Lung (tissue), 12 donors: ENCODE results near the gene WHRN. TPM values are rescaled to one million over a fixed set of nuclear protein-coding genes. Genes with fewer than 3 reads are reported as not detected.

ENCODE experiments used
- ATAC-seq: fragments of 200-7000 bp; cut with Tn5 transposase; one replicate; pipeline ENCODE4 v1.9.1; 2020; ENCODE audit warnings: moderate number of reproducible peaks; ENCODE audit not compliant: insufficient read depth, low FRiP score
- DNase-seq, 3 donors: peaks; one replicate each; pipeline ENCODE4 v3.0.0-alpha.2; 2013 to 2017
- H3K27ac ChIP-seq, 2 donors: one replicate each; pipeline ENCODE4 v1.5.1; 2013; ENCODE audit warnings: mild to moderate bottlenecking in 2 of 2, moderate library complexity in 2 of 2, control low read depth in 1 of 2, inconsistent platforms in 1 of 2, low read depth in 1 of 2, low read length in 1 of 2
- H3K27me3 ChIP-seq, 3 donors: one replicate each; pipeline ENCODE4 v1.5.1; 2013; ENCODE audit warnings: low read length in 2 of 3; ENCODE audit not compliant: control insufficient read depth in 3 of 3, insufficient read depth in 3 of 3
- H3K36me3 ChIP-seq, 4 donors: one replicate each; pipeline ENCODE4 v1.5.1; 2013; ENCODE audit warnings: low read length in 4 of 4, mild to moderate bottlenecking in 1 of 4, moderate library complexity in 1 of 4; ENCODE audit not compliant: control insufficient read depth in 4 of 4, insufficient read depth in 4 of 4
- H3K4me1 ChIP-seq, 5 donors: one replicate each; pipeline ENCODE4 v1.5.1; 2013; ENCODE audit warnings: low read length in 5 of 5, mild to moderate bottlenecking in 2 of 5, moderate library complexity in 1 of 5; ENCODE audit not compliant: control insufficient read depth in 5 of 5, insufficient read depth in 5 of 5
- H3K4me3 ChIP-seq: one replicate; pipeline ENCODE4 v1.5.1; 2013; ENCODE audit warnings: mild to moderate bottlenecking, control low read depth, moderate library complexity
- H3K9ac ChIP-seq, 2 donors: one replicate each; pipeline ENCODE4 v1.5.1; 2013; ENCODE audit warnings: low read length in 2 of 2, control low read depth in 1 of 2; ENCODE audit not compliant: insufficient read depth in 1 of 2
- H3K9me3 ChIP-seq, 4 donors: one replicate each; pipeline ENCODE4 v1.5.1; 2013; ENCODE audit warnings: low read length in 3 of 4, mild to moderate bottlenecking in 1 of 4, moderate library complexity in 1 of 4; ENCODE audit not compliant: control insufficient read depth in 4 of 4, insufficient read depth in 3 of 4
- WGBS, 2 donors: extraction: QIAGEN DNeasy Blood & Tissue Kit; methylation state at CpG; one replicate each; pipeline ENCODE4 v1.1.7; 2013; 5-methylcytosine and 5-hydroxymethylcytosine counted together
- polyA plus RNA-seq, 2 donors: library from polyadenylated mRNA; stranded (reverse); fragments of 200-250 nt; gene quantifications; one replicate each; pipeline ENCODE4 v1.2.1, GENCODE V29; 2013
- total RNA-seq, 2 donors: library from RNA; depleted of rRNA in 1 of 2; stranded (reverse); fragments of >200 nt in 1 of 2; gene quantifications; one replicate each; pipeline ENCODE4 v1.2.1, GENCODE V29; 2014 to 2021
- TF ChIP-seq, protein P1 (sequence below): IDR thresholded peaks from 2 replicates; pipeline ENCODE4 v1.5.1; 2012; ENCODE audit warnings: mild to moderate bottlenecking; ENCODE audit errors: control extremely low read depth, extremely low read depth
- donor health status: control.
- donor health status: control.
- donor health status: Bipolar disorder and iron deficiency.
- donor health status: healthy.
- donor health status: DM: yes; HTN: yes; CAD: no.

The WHRN gene
- total and polyA plus RNA-seq, 4 donors, result 3.1 to 11.7 (median 5.6) TPM

DNA sequence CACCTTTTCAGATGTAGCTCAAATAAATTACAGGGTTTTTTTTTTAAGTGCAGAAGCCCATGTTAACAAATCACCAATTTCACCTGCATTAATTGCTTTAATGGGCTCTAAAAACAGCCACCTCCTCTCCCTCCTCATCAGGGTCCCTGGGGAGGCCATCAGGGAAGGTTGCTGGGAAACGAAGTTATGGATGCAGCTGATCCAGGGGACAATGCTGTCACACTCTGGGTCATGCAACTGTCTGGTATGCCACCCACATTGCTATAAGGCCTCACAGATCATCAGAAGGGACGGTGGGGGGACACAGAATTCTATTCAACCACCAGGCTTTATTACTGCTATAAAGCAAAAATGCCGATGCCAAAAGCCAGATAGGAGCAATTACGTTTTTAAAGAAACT, 9.3 kb downstream of the WHRN start:
- ATAC-seq, result no peak
- H3K4me3 ChIP-seq, result no peak overlapping the region
- TF ChIP-seq, protein P1, sequence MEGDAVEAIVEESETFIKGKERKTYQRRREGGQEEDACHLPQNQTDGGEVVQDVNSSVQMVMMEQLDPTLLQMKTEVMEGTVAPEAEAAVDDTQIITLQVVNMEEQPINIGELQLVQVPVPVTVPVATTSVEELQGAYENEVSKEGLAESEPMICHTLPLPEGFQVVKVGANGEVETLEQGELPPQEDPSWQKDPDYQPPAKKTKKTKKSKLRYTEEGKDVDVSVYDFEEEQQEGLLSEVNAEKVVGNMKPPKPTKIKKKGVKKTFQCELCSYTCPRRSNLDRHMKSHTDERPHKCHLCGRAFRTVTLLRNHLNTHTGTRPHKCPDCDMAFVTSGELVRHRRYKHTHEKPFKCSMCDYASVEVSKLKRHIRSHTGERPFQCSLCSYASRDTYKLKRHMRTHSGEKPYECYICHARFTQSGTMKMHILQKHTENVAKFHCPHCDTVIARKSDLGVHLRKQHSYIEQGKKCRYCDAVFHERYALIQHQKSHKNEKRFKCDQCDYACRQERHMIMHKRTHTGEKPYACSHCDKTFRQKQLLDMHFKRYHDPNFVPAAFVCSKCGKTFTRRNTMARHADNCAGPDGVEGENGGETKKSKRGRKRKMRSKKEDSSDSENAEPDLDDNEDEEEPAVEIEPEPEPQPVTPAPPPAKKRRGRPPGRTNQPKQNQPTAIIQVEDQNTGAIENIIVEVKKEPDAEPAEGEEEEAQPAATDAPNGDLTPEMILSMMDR, result no peak
- H3K36me3 ChIP-seq, result no peaks in the 10 kb centered on the region
- H3K9me3 ChIP-seq, result peaks cover 0 to 2% (median 0%) of the 10 kb centered on the region in 4 donors
- H3K27ac ChIP-seq, result no peak overlapping the region
- no peak for DNase-seq
- H3K27me3 ChIP-seq, result peaks cover 0 to 2% (median 0%) of the 10 kb centered on the region in 3 donors
- H3K9ac ChIP-seq, result no peak overlapping the region
- 86 to 89% methylated on average over 4 of the region's 4 CpGs for WGBS, 2 donors
- no peaks in the 10 kb centered on the region for H3K4me1 ChIP-seq

GRCh38 chr9:114494776-114495569, 10.3 kb downstream of the WHRN start:
- 62 to 75% methylated on average over 12 of the region's 12 CpGs for WGBS, 2 donors
- Histone ChIP-seq H3K9ac (no peak overlapping the region), H3K4me3 (no peak overlapping the region), H3K27me3 (peaks cover 0 to 2% (median 0%) of the 10 kb centered on the region in 3 donors), H3K36me3 (no peaks in the 10 kb centered on the region), H3K9me3 (peaks cover 0 to 2% (median 0%) of the 10 kb centered on the region in 4 donors), H3K27ac (no peak overlapping the region), H3K4me1 (no peaks in the 10 kb centered on the region)
- TF ChIP-seq, protein P1, result no peak
- DNase-seq (no peak), ATAC-seq (peak; percentile 66)

GRCh38 chr9:114493521-114494184, 11.6 kb downstream of the WHRN start:
- Histone ChIP-seq H3K36me3 (no peaks in the 10 kb centered on the region), H3K4me1 (no peaks in the 10 kb centered on the region), H3K9me3 (no peaks in the 10 kb centered on the region), H3K27ac (no peak overlapping the region), H3K9ac (no peak overlapping the region), H3K27me3 (peaks cover 0 to 2% (median 0%) of the 10 kb centered on the region in 3 donors), H3K4me3 (no peak overlapping the region)
- 74 to 83% methylated on average over 8 of the region's 8 CpGs for WGBS, 2 donors
- ATAC-seq (no peak), DNase-seq (no peak)
- TF ChIP-seq, protein P1, result no peak
